Raji (cell line): Measurements from ENCODE around the gene DCTN4.

ENCODE experiments used
- POLR2A ChIP-seq: IDR thresholded peaks from 2 replicates; pipeline ENCODE4 v1.6.1; 2011; ENCODE audit warnings: low read depth, low read length, control low read depth; ENCODE audit not compliant: insufficient read depth

Gene DCTN4

GRCh38 chr5:150758531-150759333 is at the start of gene DCTN4:
Gene DCTN4 (minus strand): TSS chr5:150759017. CDS start chr5:150758993, 24 bp downstream.
- TF ChIP-seq POLR2A: peak; percentile 69

- TF ChIP-seq POLR2A: no peak
These were observed 45.6 kb upstream of the DCTN4 start for GRCh38 chr5:150804388-150804787.

- no peak for TF ChIP-seq POLR2A
These were observed 42.5 kb upstream of the DCTN4 start for GRCh38 chr5:150801117-150801927.

GRCh38 chr5:150797384-150797783 is 38.6 kb upstream of the DCTN4 start:
- no peak for TF ChIP-seq POLR2A

- no peak for TF ChIP-seq POLR2A
These were observed 36.1 kb upstream of the DCTN4 start for GRCh38 chr5:150794927-150795326.

- no peak for TF ChIP-seq POLR2A
These were observed 32.7 kb upstream of the DCTN4 start for GRCh38 chr5:150791536-150791935.

- TF ChIP-seq POLR2A: no peak
These were observed 31.3 kb upstream of the DCTN4 start for GRCh38 chr5:150789943-150790611.

GRCh38 chr5:150789450-150789849 is 30.6 kb upstream of the DCTN4 start:
- TF ChIP-seq POLR2A: no peak

- no peak for TF ChIP-seq POLR2A
These were observed 30.2 kb upstream of the DCTN4 start for GRCh38 chr5:150788977-150789376.

- TF ChIP-seq POLR2A: no peak
These were observed 28.8 kb upstream of the DCTN4 start for GRCh38 chr5:150787656-150788055.

- no peak for TF ChIP-seq POLR2A
These were observed 28.1 kb upstream of the DCTN4 start for GRCh38 chr5:150786876-150787275.

GRCh38 chr5:150785950-150786349 is 27.1 kb upstream of the DCTN4 start:
- TF ChIP-seq POLR2A: no peak

GRCh38 chr5:150783422-150783928 is 24.7 kb upstream of the DCTN4 start:
- TF ChIP-seq POLR2A: no peak

GRCh38 chr5:150782850-150783249 is 24.0 kb upstream of the DCTN4 start:
- TF ChIP-seq POLR2A: no peak
